Heart right ventricle (tissue), 16 donors: Measurements from ENCODE around the gene SLMAP. TPM values are rescaled to one million over a fixed set of nuclear protein-coding genes. Genes with fewer than 3 reads are reported as not detected.

Experiments used
- ATAC-seq, 8 donors: fragments of 200-7000 bp; cut with Tn5 transposase; one replicate each; pipeline ENCODE4 v1.9.1; 2020; ENCODE audit warnings: mild to moderate bottlenecking in 8 of 8, moderate library complexity in 8 of 8, moderate number of reproducible peaks in 1 of 8
- DNase-seq, 2 donors: peaks; one replicate each; pipeline ENCODE4 v3.0.0-alpha.2; 2020
- H3K27ac ChIP-seq, 10 donors: fragments of 200-600 bp; sonication (generic) in 2 of 10; one replicate each; pipeline versions ENCODE4 v1.5.0 to v1.8.0; 2020 to 2022; ENCODE audit warnings: mild to moderate bottlenecking in 3 of 10
- H3K27me3 ChIP-seq, 7 donors: fragments of 200-600 bp; one replicate each; pipeline ENCODE4 v1.8.0; 2021 to 2022; ENCODE audit warnings: mild to moderate bottlenecking in 2 of 7
- H3K36me3 ChIP-seq, 9 donors: fragments of 200-600 bp; sonication (generic) in 1 of 9; one replicate each; pipeline versions ENCODE4 v1.5.0 to v1.8.0; 2020 to 2022; ENCODE audit warnings: mild to moderate bottlenecking in 2 of 9
- H3K4me1 ChIP-seq, 9 donors: fragments of 200-600 bp; sonication (generic) in 1 of 9; one replicate each; pipeline versions ENCODE4 v1.5.0 to v1.8.0; 2020 to 2022; ENCODE audit warnings: mild to moderate bottlenecking in 4 of 9
- H3K4me3 ChIP-seq, 10 donors: fragments of 200-600 bp; sonication (generic) in 2 of 10; one replicate each; pipeline versions ENCODE4 v1.5.0 to v1.8.0; 2020 to 2022; ENCODE audit warnings: mild to moderate bottlenecking in 7 of 10, moderate library complexity in 2 of 10
- H3K9me3 ChIP-seq, 11 donors: fragments of 200-600 bp in 10 of 11; sonication (generic) in 2 of 11; one replicate each; pipeline versions ENCODE4 v1.5.0 to v1.8.0; 2013 to 2022; ENCODE audit warnings: mild to moderate bottlenecking in 2 of 11, control low read depth in 1 of 11, moderate library complexity in 1 of 11
- WGBS, 2 donors: extraction: QIAGEN DNeasy Blood & Tissue Kit; methylation state at CpG; one replicate each; pipeline ENCODE4 v1.1.7; 2013; ENCODE audit warnings: inconsistent platforms in 1 of 2; 5-methylcytosine and 5-hydroxymethylcytosine counted together
- intact Hi-C, 10 donors: fragments of 100-400 bp; cut with DNase I; formaldehyde crosslinking; loops; one replicate each; pipeline versions ENCODE4 v1.11.1 to v1.14.2; 2022
- polyA plus RNA-seq, 2 donors: library from polyadenylated mRNA; stranded (reverse); fragments of 200-250 nt; gene quantifications; one replicate each; pipeline ENCODE4 v1.2.3, GENCODE V29; 2013
- total RNA-seq, 10 donors: library from RNA; stranded (reverse); fragmentation: NEBNext Ultra II Directional in 3 of 10; extraction: Animal tissue kit (Norgen Biotek cat#: 25700) in 3 of 10; gene quantifications; one replicate each; pipeline versions ENCODE4 v1.2.1 to v1.2.4, GENCODE V29; 2021 to 2023
- TF ChIP-seq, protein P1 (sequence below), 9 donors: fragments of 200-600 bp; sonication (generic) in 2 of 9; IDR thresholded peaks; one replicate each; pipeline versions ENCODE4 v1.5.0 to v1.8.0; 2021 to 2022; ENCODE audit warnings: antibody characterized with exemption in 9 of 9, mild to moderate bottlenecking in 5 of 9, moderate library complexity in 1 of 9
- donor health status: Arrhythmogenic right ventricular cardiomyopathy.
- donor health status: ischemic (EF 13 %, LVEDD 7.1; RV severe dilation, severe dysfunction).
- donor health status: healthy with polysubstance abuse.
- donor health status: DM: no; HTN: yes; CAD: no.
- donor health status: DM: no; HTN: no; CAD: no.
- donor health status: ischemic (EF 25% LVEDD 6.9; RV normal size, moderate dysfunction).
- donor health status: ischemic (EF 25% LVEDD 5.7; RV mildly dilated, moderate dysfunction).
- donor health status: healthy.
- donor health status: DM: yes; HTN: yes; CAD: no.
- donor health status: Ischemic cardiomyopathy.
- donor health status: ischemic (EF 35%, LVEDD 5.7; RV mildly dilated, moderate dysfunction).
- donor health status: nonischemic (EF 11% LVEDD 7.7; RV severe dilation, severe dysfunction).
- donor health status: DM: yes; HTN: yes; CAD: no.
- donor health status: PGD.
- donor health status: ischemic (EF 29% LVEDD 5.4; RV normal size, mild dysfunction).
- donor health status: nonischemic (EF 23%, LVEDD 6.1; RV moderate dilation, normal function).

The SLMAP gene
- total and polyA plus RNA-seq, 12 donors, result 65.8 to 724 (median 341) TPM

DNA sequence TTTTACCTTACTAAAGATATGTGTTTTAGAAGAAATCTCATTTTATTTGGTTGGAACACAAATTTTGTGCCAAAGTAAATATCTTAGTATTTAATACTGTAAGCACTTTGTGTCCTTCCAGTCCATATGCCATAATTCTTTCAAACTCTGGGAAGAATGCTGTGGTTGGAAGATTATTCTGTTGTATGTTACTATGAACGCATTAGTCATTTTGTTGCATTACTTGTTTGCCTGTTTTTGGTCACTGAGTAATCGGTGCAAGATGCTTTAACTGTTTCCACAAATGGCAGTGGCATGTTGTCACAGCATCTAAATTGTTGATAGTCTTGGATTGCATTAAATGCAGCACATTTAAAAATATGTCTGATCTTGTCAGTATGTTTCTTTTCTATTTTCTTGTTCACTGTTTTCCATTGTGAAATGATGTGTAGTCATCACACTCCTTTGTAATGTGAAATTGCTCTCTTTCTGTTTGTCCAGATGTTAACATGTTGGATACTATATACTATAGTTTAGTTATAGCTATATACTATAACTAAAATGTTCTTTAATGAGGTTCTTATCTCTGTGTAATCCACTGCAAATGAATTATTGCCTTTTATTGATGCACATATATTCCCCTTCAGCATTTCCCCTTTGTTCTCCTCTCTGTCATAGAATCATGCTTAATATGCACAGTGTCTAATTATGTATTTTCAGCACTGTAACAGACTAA lies 162.2 kb downstream of the SLMAP start:
- TF ChIP-seq, protein P1, sequence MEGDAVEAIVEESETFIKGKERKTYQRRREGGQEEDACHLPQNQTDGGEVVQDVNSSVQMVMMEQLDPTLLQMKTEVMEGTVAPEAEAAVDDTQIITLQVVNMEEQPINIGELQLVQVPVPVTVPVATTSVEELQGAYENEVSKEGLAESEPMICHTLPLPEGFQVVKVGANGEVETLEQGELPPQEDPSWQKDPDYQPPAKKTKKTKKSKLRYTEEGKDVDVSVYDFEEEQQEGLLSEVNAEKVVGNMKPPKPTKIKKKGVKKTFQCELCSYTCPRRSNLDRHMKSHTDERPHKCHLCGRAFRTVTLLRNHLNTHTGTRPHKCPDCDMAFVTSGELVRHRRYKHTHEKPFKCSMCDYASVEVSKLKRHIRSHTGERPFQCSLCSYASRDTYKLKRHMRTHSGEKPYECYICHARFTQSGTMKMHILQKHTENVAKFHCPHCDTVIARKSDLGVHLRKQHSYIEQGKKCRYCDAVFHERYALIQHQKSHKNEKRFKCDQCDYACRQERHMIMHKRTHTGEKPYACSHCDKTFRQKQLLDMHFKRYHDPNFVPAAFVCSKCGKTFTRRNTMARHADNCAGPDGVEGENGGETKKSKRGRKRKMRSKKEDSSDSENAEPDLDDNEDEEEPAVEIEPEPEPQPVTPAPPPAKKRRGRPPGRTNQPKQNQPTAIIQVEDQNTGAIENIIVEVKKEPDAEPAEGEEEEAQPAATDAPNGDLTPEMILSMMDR (IDR thresholded peaks at IDR 0.05), result no peak
- H3K4me1 ChIP-seq, result peaks cover 0 to 15% (median 6%) of the 10 kb centered on the region in 9 donors
- 83 to 91% methylated on average over 2 of the region's 2 CpGs for WGBS, 2 donors
- H3K27ac ChIP-seq, result no peak overlapping the region
- intact Hi-C loops, result no loop called here
- ATAC-seq (no peak), DNase-seq (no peak)
- H3K36me3 ChIP-seq, result peaks cover 0 to 99% (median 75%) of the 10 kb centered on the region in 9 donors
- no peaks in the 10 kb centered on the region for H3K27me3 ChIP-seq
- no peaks in the 10 kb centered on the region for H3K9me3 ChIP-seq
- no peak overlapping the region for H3K4me3 ChIP-seq

DNA sequence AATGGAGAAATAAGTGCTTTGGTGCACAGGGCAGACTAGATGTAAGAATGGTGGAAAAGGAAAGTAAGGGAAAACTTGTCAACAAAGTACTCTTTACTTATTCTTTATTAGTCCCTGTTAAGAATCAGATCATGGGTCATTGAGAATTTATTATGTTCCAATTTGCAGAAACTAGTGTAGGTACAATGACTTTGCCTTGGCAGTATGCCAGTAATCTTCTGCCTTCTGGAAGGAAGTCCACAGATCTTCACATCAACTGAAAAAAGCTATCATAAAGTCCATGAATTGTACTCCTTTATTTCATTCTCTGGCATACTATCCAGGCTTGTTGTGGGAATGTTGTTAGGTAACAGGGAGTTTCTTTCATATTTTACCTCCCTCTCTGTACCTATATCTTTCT lies 163.9 kb downstream of the SLMAP start:
- H3K9me3 ChIP-seq, result no peaks in the 10 kb centered on the region
- intact Hi-C loops, result no loop called here
- DNase-seq (no peak), ATAC-seq (no peak)
- H3K4me3 ChIP-seq, result no peak overlapping the region
- H3K27me3 ChIP-seq, result no peaks in the 10 kb centered on the region
- TF ChIP-seq, protein P1 (IDR thresholded peaks at IDR 0.05), result no peak
- H3K27ac ChIP-seq, result no peak overlapping the region
- peaks cover 0 to 16% (median 6%) of the 10 kb centered on the region in 9 donors for H3K4me1 ChIP-seq
- H3K36me3 ChIP-seq, result peaks cover 0 to 99% (median 67%) of the 10 kb centered on the region in 9 donors

DNA sequence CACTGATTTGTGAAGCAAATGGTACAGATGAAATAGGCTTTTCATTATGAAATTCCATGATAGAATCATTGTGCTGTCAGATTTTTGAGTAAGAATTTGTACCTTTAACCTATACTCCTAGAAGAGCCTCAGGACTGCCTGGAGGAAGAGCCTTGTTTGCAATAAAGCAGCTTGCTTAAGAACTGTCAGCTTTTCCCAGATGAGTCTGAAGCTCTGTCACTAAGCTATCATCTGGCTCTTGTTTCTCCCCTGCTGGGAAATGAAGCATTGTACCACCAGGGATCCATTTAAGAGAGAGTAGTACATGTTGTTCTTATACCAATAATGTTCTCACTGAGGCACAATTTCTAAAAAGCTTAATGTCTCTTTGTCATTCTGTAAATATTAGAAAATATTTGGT lies 167.0 kb downstream of the SLMAP start:
- Histone ChIP-seq H3K27me3 (no peaks in the 10 kb centered on the region), H3K4me1 (peaks cover 0 to 36% (median 8%) of the 10 kb centered on the region in 9 donors), H3K9me3 (no peaks in the 10 kb centered on the region), H3K36me3 (peaks cover 0 to 99% (median 62%) of the 10 kb centered on the region in 9 donors), H3K4me3 (no peak overlapping the region), H3K27ac (no peak overlapping the region)
- intact Hi-C loops, result no loop called here
- no peak for DNase-seq
- TF ChIP-seq, protein P1 (IDR thresholded peaks at IDR 0.05), result no peak
- ATAC-seq, result no peak

DNA sequence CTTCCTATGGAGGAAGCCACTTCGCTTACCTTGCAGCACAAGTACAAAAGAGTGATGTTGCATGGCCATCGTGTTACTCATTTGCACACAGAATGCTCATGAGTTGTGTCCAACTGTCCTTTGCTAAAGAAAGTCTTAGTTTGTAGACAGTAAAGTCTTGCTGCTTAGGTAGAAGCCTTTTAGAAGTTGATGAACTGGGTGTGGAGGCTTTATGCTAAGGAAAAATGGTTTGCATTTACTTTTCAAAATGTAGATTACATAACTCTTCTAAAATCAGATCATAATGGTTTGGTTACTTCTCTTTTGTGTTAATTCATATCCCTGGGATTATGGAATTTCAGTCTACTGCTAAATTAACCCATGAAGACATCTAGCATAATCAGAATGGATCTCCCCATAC lies 167.6 kb downstream of the SLMAP start:
- Histone ChIP-seq H3K9me3 (no peaks in the 10 kb centered on the region), H3K4me1 (peaks cover 0 to 36% (median 8%) of the 10 kb centered on the region in 9 donors), H3K36me3 (peaks cover 0 to 99% (median 63%) of the 10 kb centered on the region in 9 donors), H3K27me3 (no peaks in the 10 kb centered on the region), H3K4me3 (no peak overlapping the region), H3K27ac (no peak overlapping the region)
- TF ChIP-seq, protein P1 (IDR thresholded peaks at IDR 0.05), result no peak
- intact Hi-C loops, result no loop called here
- WGBS, 2 donors, result 87 to 93% methylated on average over 2 of the region's 2 CpGs
- no peak for DNase-seq
- ATAC-seq, result no peak
